ENCODE measurements around the gene CNTN1.

The CNTN1 gene

GRCh38 chr12:40793471-40793870 lies 101.2 kb downstream of the CNTN1 start:
- H3K4me3 ChIP-seq (ENCODE audit: low read depth, low read length) = no peak overlapping the region
- no peaks in the 10 kb centered on the region for H3K4me1 ChIP-seq (ENCODE audit: control insufficient read depth, insufficient read depth, low read length)
- H3K36me3 ChIP-seq (ENCODE audit: control insufficient read depth in 2 of 2, insufficient read depth in 1 of 2, low read length in 2 of 2) = no peaks in the 10 kb centered on the region
- TF ChIP-seq ZBTB10 (tag by site-specific recombination; IDR thresholded peaks at IDR 0.05) = no peak
- TF ChIP-seq ZNF214 (tag by site-specific recombination; IDR thresholded peaks at IDR 0.05; ENCODE audit: borderline replicate concordance) = no peak
- TF ChIP-seq ZNF132 (tag by site-specific recombination; IDR thresholded peaks at IDR 0.05; ENCODE audit: borderline replicate concordance) = no peak
- no peak for TF ChIP-seq ZNF600 (tag by site-specific recombination; IDR thresholded peaks at IDR 0.05)
- no peak overlapping the region for H3K27ac ChIP-seq (ENCODE audit: extremely low read depth, low read depth, low read length)
- ChIA-PET POLR2A (no interaction called here), CTCF (no interaction called here)
- no peaks in the 10 kb centered on the region for H3K9me3 ChIP-seq (ENCODE audit: control insufficient read depth, insufficient read depth, low read depth, low read length)

GRCh38 chr12:40794087-40794486 lies 101.8 kb downstream of the CNTN1 start:
- CTCF ChIA-PET = no interaction called here
- Histone ChIP-seq H3K27ac (ENCODE audit: extremely low read depth, low read depth, low read length) (no peak overlapping the region), H3K4me3 (ENCODE audit: low read depth, low read length) (no peak overlapping the region), H3K9me3 (ENCODE audit: control insufficient read depth, insufficient read depth, low read depth, low read length) (no peaks in the 10 kb centered on the region), H3K36me3 (ENCODE audit: control insufficient read depth in 2 of 2, insufficient read depth in 1 of 2, low read length in 2 of 2) (no peaks in the 10 kb centered on the region), H3K4me1 (ENCODE audit: control insufficient read depth, insufficient read depth, low read length) (no peaks in the 10 kb centered on the region)
- no peak for TF ChIP-seq ZNF362 (tag by site-specific recombination; IDR thresholded peaks at IDR 0.05)
- POLR2A ChIA-PET = no interaction called here

- TF ChIP-seq ZNF404 (tag by site-specific recombination; IDR thresholded peaks at IDR 0.05) = no peak
- no peak for TF ChIP-seq ZNF529 (tag by site-specific recombination; IDR thresholded peaks at IDR 0.05; ENCODE audit: insufficient replicate concordance)
- TF ChIP-seq ZNF473 (tag by site-specific recombination; IDR thresholded peaks at IDR 0.05) = no peak
- no peak for TF ChIP-seq ZNF610 (tag by site-specific recombination; IDR thresholded peaks at IDR 0.05; ENCODE audit: borderline replicate concordance)
- TF ChIP-seq HIC1 (tag by site-specific recombination; IDR thresholded peaks at IDR 0.05) = no peak
- TF ChIP-seq ZFP41 (tag by site-specific recombination; IDR thresholded peaks at IDR 0.05; ENCODE audit: borderline replicate concordance) = no peak
- TF ChIP-seq ZBTB17 (tag by site-specific recombination; IDR thresholded peaks at IDR 0.05) = no peak
- no peak for TF ChIP-seq REST (tag by site-specific recombination; IDR thresholded peaks at IDR 0.05)
- TF ChIP-seq ZNF239 (tag by site-specific recombination; IDR thresholded peaks at IDR 0.05) = no peak
- no peak for TF ChIP-seq ZNF521 (tag by site-specific recombination; IDR thresholded peaks at IDR 0.05)
- TF ChIP-seq ZNF692 (tag by site-specific recombination; IDR thresholded peaks at IDR 0.05) = no peak
- no peak for TF ChIP-seq ZNF645 (tag by site-specific recombination; IDR thresholded peaks at IDR 0.05)
- no peaks in the 10 kb centered on the region for H3K9me3 ChIP-seq (ENCODE audit: control insufficient read depth, insufficient read depth, low read depth, low read length)
- H3K36me3 ChIP-seq (ENCODE audit: control insufficient read depth in 2 of 2, insufficient read depth in 1 of 2, low read length in 2 of 2) = no peaks in the 10 kb centered on the region
- H3K4me3 ChIP-seq (ENCODE audit: low read depth, low read length) = no peak overlapping the region
- H3K27ac ChIP-seq (ENCODE audit: extremely low read depth, low read depth, low read length) = no peak overlapping the region
- POLR2A ChIA-PET = no interaction called here
- no peaks in the 10 kb centered on the region for H3K4me1 ChIP-seq (ENCODE audit: control insufficient read depth, insufficient read depth, low read length)
- CTCF ChIA-PET = interaction anchor here (0.8 kb wide), 1 partner anchor 286 kb away, joined by 3 read pairs; no protein-coding TSS in a partner anchor
Measured at GRCh38 chr12:40801082-40801481, 108.8 kb downstream of the CNTN1 start.

All from HEK293 (cell line).